GM19468 (cell line): ENCODE measurements around the gene KATNAL1.

ENCODE experiments used
- ATAC-seq: cut with Tn5 transposase; IDR thresholded peaks from one replicate; pipeline ENCODE4 v1.9.1; 2021; ENCODE audit warnings: mild to moderate bottlenecking, moderate library complexity, moderate number of reproducible peaks; ENCODE audit not compliant: unreplicated experiment; ENCODE audit errors: extremely low read depth

Gene KATNAL1

DNA sequence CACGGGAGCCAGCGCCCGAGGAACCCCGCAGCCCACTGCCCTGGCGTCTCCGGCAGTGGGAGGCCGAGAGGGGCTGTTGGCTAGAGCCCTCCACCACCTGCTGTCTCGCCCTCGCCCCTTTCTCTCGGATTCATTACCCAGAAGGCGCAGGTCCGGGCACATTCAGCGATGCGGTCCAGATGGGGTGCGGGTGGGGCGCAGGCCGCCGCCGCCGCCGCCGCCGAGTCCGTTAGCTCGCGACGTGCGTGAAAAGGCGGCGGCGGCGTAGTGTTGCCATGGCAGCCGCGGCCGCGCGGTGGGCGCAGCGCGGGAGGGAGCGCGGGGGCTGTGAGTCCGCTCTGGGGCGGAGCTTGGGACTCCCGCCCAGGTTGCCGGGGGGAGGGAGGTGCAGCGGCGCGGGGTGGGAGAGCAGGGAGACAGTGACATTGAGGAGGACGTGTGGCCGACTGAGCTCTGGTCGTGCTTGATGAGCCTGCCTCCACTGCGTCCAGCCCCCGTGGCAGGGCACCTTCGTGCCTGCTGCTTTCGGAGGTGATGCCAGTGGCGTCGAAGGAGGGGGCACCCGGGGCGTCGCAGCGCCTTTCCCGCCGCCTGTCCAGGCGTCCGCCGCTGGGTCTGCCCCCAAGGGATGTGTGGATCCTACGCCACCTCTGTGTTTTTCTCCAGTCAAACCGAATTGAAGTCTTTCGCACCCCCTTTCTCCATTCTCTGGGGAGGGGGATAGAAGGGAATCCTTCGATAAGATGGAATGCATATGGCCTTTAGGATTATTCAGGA is at the start of gene KATNAL1:
KATNAL1 (minus strand) TSS at position 358 of the 777 bp plus-strand sequence. CDS start 23,774 bp downstream, outside the sequence.
- ATAC-seq, result no peak

DNA sequence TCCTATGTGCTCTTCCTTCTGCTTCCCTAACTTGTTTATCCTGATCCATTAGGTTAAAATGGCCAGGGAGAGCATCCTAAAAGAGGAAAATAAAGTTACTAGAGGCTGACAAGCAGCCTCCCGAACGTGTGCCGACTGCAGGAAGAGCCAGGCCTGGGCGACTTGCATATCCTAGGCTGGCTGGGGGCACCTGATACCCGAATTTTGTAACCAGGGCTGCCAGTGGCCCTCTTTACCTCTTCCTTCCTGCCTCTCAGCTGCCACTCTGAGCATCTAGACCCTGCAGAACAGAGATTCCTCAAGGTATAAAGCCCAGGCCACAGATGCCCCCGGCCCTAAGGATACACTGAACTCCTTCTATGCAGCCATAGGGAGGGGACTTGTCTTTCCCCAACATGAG is 48.5 kb upstream of the KATNAL1 start:
- ATAC-seq, result no peak

DNA sequence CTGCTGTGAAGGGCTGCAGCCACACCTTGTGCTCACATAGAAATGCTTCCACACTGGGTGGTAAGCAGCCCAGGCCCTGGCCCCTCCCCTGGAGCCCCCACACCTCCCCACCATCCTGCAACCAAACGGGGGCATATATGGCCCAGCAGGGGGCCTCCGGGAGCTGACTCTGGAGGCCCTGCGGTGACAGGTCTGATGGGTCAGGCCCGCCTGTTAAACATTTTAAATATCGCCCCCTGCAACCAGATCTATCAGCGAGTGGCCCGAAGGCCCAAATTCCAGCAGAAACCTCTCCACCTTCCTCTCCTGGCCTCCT is 48.0 kb upstream of the KATNAL1 start:
- ATAC-seq, result peak; percentile 42

DNA sequence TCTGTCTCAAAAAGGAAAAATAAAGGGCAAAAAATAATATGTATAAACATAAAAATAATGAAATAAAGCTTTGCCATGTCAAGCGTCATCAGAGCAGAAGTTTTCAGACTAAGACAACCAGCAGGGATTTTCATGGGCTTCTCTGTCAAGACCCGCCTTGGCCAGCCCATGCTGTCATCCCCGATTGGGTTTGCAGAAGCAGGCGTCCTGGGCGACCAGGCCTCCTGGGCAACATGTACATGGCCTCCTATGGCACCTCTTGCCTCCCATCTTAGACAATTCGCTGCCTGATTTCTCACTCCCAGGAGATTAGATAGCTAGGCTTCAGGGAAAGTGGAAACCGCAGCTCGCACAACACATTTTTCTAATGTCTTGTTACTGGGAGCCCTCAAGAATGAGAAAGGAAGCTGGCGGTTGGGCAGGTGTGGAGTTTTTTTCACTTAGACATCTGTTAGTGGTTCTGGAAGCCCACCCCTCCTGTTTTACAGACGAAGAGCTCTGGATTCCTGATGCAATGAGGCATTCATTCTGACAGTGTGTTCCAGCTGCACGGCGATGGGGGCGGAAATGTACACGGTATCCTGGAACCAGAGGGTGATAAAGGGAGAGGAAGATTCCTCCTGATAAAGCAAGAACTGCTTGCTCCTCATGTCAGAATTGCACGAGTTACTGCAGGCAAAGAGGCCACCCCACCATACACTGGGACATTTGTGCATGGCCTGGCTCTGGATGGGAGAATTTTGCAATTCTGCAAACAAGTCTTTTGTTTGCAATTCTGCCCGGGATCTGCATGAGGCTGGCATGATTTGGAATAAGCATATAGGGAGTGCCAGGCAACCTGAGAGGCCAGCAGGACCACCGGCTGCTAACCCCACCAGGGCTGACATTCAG is 47.4 kb upstream of the KATNAL1 start:
- ATAC-seq, result no peak

DNA sequence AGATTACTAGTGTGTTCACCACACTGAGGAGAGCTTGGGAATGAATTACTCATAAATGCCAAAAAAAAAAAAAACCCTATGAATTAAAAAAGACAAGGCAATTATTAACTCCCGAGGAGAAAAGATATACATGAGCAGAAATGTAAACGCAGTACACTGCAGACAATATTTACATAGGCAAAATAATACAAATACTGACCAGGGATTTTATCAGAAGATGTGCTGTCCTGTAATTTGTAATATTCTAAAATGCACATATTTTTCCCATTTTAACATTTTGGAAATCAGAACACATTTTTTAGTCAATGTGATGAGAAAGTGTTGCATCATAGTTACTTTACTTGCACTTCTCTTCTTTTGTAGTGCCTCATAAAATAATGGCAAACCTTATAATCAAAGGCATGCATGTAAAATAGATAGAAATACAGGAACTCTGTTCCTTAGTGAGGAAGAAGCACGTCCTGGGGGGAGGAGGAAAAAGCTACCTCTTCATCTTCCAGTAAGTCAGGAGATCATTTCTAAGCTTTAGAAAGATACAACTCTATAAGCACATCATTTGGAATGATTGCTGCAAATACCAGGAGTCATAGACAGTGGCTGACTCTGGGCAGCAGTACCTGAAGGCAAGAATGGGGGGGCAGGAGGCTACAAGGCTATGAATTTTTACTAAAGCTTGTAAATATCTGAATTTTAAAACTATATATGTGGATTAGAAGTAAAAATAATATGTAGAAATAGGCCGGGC is 46.3 kb upstream of the KATNAL1 start:
- ATAC-seq, result no peak

DNA sequence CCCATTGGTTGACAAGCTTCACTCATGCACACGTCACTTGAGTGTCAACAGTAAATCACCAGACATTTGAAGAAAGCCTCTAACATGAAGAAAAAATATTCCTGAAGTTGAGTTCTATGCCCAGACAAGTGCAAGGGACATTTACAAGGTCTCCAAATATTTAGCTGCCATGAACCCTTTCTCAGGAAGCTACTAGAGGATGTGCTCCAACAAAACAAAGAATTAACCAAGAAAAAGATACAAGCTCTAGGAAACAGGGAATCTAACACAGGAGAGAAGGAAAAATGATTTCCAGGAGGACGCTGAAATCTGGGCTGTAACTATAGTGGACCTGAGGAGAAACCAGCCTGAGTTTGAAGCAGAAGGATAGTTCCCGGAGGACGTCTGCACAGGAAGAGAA is 45.7 kb upstream of the KATNAL1 start:
- ATAC-seq, result no peak

DNA sequence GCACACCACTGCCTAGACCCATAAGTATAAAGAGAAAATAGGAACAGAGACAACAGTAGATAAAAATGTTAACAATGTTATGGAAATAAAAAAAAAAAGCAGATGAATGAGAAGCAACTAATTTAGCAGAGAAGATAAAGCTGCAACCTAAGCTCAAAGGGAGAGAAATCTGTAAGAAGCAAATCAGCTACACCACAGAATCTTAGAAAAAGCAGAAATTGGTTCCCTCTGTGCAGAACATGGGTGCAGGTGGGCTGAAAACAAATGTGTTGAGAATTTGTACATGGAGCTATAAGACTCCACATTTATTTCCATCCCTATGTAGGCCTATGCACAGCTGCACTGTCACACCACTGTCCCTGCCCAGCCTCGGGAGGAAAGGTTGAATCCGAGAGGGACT is 44.8 kb upstream of the KATNAL1 start:
- ATAC-seq, result no peak

DNA sequence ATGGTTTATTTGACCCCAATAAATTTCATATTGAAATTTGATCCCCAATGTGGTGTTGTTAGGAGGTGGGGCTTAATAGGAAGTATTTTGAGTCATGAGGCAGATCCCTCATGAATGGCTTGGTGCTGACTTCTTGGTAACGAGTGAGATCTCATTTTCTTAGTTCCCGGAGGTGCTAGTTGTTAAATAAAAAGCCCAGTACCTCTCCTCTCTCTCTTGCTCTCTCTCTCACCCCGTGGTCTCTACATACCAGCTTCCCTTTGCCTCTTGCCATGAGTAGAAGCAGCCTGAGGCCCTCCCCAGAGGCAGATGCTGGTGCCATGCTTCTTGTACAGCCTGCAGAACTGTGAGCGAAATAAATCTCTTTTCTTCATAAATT is 39.4 kb upstream of the KATNAL1 start:
- no peak for ATAC-seq

DNA sequence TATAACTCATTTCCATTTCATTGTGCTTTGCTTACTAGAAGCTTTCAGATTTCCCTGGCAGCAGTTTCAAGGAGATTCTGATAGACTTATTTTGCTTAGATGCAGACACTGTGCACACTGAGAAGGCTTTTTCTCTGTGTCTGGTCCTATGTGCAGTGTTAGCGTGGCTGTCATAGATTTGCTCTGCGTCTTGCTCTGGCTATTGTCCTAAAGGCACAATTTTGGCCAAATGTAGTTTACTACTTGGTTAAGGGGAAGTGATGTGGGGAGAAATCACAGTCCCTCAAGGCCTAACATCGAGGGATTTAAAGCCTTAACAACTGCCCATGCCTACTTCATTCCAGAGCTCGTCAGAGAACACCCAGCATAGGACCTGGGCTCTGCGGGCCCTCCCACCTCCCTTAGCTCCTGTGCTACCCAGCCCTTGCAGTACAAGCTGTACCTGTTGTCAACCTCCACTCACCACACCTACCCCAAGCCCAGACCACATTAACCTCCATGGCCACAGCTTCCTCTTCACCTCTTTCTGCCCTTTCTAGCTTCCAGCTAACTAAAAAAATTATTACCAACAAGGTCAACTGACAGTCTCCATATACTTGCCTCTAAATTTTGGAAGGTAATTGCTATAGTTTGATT is 38.9 kb upstream of the KATNAL1 start:
- ATAC-seq, result no peak

DNA sequence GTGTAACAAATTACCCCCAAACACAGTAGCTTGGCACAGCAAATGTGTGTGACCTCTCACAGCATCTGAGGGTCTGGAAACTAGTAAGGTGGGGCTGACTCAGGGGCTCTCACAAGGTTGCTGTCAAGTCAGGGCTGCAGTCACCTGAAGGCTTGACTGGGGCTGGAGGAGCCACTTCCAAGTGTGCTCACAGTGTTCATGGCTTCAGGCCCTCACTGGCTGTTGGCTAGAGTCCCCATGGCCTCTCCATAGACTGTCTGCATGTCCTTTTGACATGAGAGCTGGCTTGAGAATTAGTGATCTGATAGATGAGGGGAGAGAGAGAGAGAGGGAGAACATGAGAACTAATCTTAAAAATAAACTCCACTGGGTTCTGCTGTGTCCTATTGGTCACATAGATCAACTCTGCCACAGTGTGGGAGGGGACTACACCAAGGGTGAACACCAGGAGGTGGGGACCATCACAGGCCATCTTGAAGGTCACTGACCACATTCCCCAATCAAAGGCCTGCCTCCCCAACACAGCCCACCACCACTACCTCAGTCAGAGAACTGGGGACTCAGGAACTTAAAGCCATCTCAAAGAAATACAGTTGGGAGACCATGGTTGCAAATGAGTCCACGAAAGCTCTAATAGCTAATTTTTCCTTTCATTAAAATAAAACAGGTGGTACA is 38.2 kb upstream of the KATNAL1 start:
- ATAC-seq, result no peak

DNA sequence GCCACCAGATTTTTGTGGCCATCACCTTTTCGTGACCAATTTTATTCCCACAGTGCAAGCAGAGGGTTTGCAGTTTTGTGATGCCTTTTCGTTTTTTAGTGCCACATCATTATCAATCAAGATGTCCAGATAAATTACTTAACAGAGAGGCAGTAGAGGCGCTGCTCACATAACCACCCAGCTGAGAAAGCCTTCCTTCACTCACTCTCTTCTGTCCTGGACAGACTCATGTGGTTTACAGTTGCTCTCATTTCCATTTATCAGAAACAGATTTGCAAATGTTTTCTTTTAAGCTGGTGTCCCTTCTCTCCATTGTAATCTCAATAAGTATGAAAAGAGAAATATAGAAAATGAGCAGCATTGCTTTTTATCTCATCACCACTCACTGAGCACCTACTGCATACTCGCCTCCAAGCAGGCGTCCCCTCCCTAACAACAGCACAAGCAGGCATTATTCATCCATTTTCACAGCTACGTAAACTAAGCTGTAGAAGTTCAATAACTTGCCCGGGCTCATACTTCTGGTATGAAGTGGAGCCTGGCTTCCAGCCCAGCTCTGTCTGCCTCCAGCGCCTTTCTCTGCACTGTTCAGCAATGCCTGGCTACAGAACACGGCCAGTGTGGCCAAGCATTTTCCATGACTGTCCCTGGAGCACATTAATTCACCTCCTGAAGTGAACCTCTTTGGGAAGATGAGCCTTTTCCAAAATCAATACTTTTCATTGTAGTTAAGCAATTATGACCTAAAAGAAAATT is 34.6 kb upstream of the KATNAL1 start:
- no peak for ATAC-seq

DNA sequence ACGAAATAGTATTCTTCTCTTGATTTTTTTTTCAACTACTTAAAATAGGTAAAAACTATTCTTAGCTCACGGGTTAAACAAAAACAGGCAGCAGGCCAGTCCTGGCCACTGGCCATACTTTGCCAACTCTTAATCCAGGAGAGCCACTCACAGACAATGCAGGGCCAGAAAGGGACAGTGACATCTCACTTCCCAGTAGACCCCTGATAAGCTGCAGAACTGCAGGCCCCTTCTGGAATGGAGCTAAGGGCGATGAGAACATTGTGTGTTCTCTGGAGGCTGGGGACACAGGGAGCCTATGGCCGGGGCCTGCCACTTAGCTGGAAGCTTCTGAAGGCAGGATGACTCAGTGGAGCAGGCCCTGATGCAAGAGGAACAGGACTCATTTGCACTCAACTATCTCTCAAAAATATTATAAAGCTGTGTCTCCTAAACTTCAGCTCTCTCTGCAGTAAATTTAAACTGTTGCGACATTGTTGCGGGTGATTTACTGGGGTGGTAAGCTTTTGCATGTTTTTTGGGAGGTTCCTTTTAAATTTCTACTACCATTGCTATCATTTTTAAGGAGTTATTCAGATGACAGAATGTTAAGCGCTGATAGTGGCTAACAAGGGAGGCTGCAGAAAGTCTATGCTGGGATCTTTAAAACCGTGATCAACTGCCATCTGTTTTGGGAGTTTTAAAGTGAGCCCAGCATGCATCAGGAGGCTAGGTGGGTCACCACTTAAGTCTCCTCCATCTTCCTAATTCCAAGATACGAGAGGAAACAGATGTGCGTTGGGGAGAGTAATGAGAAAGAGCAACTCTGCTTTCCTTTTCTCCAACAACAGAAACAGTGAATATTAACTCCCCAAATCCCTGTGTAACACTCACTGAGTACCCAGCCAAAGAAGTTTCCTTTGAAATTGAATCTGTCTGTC is 33.2 kb upstream of the KATNAL1 start:
- ATAC-seq, result no peak

DNA sequence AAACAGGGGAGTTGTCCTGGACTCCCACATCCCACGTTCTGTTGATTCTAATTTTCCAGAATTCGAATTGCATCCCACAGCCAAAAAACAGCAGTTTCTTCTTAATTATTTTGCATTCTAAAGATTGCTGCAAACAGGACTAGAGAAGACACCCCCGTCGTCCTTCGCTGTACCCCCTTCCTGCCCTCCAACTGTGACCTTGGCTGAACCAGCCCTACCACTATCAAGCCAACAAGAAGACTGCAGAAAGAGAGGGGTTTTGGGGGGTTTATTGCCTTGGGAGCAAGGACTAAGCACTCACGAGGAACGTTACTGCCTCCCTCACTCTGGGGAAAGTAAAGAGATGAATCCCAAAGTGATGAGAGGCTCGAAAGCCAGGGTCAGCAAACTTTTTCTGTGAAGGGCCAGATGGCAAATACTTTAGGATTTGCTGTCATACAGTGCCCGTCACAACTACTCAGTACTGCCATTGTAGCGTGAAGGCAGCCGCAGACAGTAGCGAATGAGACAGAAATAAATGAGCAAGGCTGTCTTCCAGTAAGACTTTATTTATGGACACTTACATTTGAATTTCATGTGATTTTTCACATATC is 32.5 kb upstream of the KATNAL1 start:
- no peak for ATAC-seq

DNA sequence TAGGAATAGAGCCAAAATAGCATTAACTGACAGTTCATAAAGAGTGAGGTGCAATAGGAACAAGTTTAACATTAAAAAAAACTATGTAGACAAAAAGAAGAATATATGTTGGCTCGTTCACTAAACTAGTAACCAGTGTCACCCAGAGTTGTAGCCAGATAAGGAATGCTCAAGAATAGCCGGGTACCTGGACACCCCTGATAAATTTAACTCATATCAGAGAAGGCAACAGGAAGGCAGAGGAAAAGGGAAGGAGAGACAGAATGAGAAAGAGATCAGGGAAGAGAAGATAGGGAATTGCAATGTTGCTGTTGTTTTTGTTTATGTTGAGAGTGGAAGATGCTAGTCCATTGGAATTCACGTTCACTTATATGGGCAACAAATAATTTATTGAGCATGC is 31.6 kb upstream of the KATNAL1 start:
- ATAC-seq, result no peak

DNA sequence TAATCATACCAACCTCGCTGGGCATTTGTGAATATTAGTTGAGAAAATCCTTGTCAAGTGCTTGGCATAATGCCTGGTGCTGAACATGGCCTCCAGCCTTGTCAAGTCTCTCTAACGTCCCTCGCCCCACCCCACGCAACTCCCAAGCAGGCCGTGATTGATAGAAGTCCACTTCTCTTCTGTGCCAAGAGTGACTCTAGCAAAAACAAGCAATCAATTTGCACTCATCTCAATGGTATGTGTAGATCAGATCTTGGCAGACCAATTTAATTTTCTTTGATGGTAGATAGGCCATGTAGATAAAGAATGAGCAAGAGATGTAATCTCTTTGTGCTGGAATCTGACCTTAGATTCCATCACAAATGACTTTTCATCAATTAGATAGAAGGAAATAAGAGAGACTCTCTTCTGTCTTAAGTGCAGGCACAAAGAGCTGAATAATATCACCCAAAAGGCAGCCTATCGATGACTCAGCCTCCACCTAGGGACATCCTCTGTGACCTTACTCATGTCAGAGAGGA is 31.0 kb upstream of the KATNAL1 start:
- ATAC-seq, result no peak

DNA sequence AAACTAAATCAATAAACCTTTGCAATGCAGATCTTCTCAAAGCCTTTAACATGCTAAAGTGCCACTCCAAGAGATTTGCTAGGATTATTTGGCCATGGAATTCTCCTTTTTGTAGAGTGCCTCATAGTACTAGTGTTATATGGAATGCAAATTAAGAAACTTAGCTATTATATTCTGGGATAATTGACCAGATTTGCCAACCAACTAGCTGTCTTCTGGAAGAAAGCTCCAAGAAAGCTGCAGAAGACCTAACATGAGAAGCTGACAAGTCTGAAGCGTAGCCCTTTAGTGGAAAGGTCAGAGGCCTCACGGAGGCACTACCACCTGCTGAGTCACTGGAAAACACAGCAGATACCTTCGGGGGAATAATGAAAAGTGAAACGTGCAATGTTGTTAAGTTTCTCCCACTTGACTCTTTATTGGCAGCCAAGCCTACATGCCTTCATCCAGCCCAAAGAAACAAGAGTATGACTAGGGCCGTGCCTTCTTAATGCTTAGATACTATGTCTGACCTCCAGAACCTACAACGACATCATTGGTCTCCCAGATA is 29.8 kb upstream of the KATNAL1 start:
- ATAC-seq, result no peak

DNA sequence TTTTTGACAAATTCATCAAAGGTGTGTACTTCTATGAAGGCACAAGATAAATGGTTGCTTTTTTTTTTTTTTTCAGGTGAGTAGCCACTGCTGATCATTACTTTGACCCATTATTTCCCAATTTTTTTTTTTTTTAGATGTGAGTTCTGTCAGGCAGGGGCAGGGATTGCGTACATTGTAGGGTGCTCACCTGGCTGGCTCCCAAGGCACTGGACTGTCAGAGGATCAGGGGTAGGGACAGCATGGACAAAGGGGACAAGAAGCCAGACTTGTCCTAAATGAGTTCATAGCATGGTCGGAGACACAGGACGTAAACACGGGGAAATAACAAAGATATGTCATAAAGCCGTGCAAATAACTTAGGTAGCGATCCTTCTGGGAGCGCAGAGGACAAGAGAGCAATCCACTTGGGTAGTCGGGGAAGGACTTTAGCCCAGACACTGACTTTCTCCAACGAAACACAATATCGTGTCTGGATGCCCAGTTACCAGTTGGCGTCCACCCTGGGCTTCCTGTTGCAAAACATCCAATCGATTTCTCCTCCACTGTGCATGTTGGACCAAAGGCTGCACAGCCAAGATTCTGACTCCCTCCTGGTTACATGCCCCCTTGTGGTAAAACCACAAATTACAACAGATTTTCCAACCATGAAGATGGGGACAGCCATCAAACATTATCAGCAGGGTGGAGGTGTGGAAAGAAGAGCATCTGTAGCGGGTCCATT is 27.5 kb upstream of the KATNAL1 start:
- ATAC-seq, result no peak
